Measurements from ENCODE around the gene SDR39U1.
A peak's percentile ranks its signal among the peaks of the same experiment; 100 is the strongest.

The SDR39U1 gene

DNA sequence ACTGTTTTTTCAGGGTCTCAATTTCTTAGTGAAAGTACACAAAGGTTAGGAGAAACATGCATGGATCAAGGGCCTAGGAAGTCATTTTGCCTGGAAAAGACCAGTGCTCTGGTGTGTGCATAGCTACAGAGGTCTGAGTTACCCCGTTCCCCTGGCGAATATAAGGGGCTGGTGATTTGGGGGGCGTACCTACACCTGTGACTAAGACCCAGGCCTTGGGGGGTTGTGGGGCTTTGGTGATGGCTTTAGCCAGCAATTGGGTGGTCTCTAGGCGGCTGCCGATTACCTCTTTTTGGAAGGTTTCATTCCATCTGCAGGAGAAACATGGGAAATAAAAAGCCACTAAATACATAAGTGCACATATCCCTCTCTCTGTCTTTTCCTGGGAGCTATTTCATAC lies 1.1 kb downstream of the SDR39U1 start:
- DNase-seq: no peak

DNA sequence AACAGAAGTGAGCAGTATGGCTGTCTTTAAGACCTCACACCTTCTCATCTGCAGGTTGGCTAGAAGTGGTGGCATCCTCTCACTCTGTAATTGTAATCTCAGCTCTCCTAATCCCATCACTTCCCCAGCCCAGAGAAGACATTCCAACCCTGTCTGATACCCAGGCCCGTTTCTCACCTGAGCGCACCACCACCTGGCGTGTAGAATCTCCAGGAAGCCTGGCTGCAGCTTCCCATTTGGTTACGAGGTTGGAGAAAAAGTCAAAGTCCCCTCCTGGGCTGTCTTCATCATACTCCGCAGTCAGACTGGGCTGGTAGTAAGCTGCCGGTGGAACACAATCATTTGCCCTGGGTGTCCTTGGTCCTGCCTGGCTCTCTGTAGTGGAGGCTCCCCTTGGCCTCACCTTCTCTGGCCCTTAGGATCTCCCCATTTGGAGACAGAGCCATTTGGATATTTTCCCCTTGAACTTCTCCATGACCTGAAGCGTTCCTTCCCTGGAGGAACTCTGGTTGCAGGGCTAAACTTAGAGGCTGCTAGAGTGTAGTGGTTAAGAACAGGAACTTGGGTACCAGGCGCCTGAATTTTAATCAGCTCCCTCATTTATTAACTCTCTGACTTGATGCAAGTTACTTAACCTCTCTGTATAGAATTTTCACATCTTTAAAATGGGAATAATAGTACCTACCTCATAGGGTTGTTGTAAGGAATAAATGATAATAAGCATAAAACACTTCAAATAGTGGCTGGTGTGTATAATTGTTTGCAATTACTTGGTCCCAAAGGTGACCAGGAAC lies 1.8 kb downstream of the SDR39U1 start:
- no peak for DNase-seq

DNA sequence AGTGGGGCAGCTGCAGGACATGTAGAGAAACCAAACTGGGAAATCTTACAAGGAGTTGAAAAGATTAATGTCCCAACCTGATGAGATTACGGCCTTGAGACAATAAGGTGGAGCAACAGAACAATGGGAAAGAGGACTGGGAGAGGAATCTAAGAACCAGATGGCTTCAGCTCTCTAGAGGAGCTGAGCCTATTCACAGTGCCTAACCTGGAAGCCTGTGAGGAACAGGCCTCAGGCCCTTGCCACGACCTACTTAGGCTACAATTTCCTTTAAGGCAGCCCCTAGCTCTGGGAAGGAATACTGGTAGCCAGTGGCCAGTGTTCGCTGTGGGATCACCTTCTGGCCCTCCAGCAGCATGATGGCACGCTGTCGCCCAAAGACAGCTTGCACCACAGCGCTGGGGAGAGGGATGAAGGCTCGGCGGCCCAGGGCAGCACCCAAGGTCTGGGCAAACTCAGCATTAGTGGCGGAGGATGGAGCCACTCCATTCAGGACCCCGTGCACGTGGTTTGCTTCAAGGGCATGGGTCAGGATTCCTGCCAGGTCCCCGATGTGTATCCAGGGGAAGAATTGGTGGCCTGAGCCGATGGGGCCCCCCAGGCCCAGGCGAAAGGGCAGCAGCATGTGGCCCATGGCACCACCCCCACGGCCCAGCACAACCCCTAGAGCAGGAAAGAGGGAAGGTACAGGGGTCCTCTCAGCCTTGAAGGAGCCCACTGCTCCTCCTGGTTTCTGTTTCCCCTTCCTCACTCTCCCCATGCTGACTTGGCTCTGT lies 2.6 kb downstream of the SDR39U1 start:
- no peak for DNase-seq

DNA sequence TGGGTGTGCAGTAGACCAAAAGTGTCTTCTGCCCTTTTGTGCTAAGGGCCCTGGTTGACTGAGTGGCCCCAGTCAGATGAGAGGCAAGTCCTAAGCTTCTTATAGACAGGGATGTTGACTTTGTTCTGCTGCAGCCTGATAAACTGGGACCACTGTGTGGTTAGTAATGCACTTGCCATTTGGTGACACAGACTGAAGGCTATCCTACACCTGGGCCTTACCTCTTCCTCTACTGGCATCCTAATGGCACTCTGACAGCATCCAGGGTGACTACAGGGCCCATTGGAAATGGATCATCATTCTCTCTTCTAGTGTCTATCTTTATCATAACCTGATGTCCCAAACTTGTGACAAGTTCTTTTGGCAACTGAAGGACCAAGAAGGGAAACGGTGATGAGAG lies 3.3 kb downstream of the SDR39U1 start:
- no peak for DNase-seq

DNA sequence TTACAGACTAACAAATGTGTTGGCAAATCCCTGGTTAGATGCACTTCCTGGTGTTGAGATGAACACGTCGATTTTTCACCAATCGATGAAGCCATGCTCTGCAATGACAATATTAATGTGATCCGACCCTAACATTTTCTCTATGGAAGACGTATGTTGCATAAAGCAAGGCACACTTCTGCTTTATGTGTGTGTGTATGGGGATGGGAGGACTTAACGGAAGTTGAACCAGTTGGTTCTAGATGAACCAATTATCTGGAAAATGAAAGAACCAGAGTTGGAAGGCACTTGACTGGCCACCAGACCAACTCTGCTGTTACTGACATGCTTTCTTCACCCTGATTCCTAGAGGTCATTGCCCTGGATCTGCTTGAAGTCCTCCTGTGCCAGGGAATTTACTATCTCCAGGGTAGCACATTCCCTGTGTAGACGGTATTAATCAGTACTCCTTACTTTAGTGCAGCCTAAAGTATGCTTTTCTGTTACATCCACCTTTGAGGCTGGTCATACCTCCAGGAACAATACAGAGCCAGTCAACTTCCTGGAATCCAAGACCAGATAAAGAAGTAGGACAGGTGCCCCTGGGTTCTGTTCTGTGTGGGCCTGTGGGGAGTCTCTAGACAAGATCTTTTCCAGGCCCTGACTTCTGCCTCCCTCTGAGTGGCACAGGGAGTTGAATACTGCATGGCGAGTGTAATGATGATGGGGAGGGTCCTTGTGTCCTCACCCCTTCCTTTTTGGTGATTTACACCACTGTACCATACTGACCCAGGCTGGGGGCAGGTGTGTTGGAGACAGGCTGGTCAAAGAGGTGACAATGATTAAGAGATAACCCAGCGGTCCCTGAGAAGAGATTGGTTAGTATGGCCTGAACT lies 4.1 kb downstream of the SDR39U1 start:
- peak; percentile 56 to 67 for DNase-seq

DNA sequence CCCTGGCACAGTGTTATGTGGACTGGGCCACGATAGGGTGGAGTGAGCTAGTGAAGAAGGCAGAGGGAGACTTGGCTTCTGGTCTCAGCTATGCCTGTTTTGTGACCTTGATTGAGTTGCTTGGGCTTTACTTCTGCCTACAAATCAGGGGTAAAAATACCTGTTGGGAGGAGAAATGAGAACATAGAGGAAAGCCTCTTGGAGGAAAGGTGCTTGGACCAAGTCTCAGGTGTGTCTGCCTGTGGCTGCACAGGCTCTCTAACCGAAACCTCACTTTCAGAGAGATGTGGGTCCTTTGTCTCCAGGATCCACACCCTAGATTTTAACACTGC lies 4.9 kb downstream of the SDR39U1 start:
- no peak for DNase-seq

DNA sequence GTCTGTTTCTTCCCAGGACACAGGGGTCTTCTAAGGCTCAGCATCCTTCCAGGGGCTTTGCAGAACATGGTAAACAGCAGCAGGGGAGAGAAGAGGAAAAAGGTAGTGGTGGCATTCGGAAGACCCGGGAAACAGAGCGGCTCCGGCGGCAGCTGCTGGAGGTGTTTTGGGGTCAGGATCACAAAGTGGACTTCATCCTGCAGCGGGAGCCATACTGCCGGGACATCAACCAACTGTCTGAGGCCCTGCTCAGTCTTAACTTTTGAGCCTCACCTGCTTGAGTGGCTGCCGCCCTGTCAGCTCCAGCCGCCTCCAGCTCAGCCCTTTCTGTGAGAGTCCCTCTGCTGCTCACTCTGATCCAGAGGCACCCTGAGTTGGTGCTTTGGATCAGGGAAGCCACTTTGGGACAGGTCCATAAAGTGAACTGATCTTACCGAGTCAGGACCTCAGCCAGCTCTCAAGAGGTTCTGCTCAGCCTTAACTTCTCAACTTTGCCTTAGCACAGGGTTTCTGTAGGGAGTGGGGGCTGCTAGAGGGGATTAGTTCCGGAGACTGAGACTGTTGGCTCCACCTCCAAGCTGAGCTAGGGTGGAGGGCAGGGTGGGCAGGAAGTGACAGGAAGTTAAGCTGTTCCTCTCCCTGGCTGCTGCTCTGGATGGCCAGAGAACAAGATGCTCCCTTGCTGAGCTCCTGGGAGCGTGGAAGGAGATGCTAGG lies 5.4 kb downstream of the SDR39U1 start:
- DNase-seq: no peak

DNA sequence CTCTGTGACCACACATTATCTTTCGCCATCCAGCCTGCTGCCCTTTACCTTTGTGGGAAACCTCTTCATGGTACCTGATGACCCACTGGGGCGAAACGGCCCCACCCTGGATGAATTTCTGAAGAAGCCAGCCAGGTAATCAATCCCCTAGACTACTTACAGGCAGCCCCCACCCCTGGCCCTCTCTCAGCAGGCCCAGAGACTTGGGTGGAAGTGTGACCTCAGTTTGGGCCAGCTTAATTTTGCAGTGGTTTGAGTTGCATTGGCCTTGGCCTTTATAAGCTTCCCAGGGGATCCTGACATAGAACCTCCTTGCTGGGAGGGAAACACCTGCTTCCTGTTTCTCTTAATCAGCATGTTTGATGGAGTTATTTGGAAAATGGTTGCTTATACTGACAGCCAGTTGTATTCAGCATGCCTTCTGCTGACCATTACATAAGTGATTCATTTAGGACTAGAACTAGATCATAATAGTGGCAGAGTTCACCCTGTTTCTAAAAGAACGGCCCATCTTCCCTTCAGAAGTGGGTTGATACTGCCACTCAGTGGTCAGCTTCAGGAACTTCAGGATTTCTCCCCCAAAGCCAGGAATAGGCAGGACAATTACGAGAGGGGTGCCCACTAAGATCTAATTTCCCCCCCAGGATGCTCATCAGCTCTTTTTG lies 6.1 kb downstream of the SDR39U1 start:
- DNase-seq: peak; percentile 64 to 84

DNA sequence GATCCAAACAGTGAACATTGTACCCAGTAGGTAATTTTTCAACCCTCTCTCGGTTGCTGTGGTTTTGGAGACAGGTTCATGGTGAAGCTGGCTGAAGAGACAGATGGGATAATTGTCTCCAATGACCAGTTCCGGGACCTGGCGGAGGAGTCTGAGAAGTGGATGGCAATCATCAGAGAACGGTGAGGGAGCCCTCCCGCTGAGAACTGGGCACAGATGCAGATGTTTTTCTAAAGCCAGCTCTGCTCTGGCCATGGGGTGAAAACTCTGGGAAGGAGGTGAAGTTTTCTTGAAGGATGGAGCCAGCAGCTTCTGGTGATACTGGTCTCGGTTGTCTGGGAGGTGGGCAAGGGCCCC lies 6.6 kb downstream of the SDR39U1 start:
- no peak for DNase-seq

DNA sequence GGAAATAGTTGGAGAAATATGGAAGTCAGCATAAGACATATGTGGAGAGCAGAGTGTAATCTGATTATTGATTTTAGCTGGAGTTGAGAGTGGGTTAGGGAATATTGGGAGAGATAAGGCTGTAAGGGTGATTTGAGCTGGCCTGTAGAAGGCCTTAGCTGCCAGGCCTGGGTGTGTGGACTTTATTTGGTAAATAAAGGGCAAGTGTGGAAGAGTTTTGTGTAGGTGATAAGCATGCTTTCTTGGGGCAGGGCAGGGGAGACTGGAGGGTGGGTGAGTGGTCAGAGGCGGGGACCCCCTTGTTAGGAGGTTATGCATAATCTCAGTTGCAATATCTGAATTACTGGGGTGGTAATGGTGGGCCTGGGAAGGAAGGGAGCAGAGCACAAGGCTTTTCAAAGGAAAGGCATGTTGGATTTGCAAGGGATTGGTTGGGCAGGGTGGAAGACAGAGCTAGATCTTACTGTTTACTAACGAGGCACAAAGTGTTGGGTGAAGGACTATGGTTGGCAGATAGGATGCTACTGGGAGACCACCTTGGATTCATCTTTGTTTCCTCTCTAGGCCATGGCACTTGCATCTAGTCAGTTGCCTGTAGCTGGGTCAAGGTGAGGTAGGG lies 7.3 kb downstream of the SDR39U1 start:
- DNase-seq: no peak

DNA sequence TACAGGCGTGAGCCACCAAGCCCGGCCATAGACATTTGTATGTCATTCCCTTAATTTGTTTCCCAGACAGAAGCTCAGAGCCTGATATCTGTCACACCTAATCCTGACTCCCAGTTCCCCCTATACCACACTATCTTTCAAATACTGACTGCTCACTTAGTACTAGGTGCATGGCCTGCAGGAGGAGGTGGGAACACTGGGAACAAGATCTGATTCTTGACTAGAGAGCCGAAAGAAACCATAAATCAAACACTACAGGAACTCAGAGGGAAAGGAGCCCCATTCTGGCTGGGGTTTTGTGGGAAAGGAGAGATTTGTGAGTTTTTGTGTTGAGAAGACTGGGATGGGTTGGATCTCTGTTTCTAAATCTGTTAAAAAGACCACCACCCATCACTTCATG lies 7.9 kb downstream of the SDR39U1 start:
- no peak for DNase-seq

DNA sequence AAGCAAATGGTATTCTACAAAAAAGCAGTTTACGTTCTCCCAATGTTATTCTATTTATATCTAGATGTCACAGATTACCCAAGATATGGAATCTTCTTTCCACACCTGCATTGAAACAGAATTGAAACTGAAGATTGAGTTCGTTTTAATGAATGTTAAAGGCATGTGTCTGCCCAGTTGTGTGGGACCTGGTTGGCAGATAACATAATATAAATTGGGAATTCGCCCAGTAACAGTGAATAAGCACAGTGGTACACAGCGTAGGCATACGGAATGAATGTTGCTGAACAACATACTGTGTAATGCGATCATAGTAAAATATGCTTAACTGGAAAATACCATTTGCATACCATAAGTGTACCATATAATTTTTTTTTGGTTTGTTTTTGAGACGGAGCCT lies 8.5 kb downstream of the SDR39U1 start:
- no peak for DNase-seq

DNA sequence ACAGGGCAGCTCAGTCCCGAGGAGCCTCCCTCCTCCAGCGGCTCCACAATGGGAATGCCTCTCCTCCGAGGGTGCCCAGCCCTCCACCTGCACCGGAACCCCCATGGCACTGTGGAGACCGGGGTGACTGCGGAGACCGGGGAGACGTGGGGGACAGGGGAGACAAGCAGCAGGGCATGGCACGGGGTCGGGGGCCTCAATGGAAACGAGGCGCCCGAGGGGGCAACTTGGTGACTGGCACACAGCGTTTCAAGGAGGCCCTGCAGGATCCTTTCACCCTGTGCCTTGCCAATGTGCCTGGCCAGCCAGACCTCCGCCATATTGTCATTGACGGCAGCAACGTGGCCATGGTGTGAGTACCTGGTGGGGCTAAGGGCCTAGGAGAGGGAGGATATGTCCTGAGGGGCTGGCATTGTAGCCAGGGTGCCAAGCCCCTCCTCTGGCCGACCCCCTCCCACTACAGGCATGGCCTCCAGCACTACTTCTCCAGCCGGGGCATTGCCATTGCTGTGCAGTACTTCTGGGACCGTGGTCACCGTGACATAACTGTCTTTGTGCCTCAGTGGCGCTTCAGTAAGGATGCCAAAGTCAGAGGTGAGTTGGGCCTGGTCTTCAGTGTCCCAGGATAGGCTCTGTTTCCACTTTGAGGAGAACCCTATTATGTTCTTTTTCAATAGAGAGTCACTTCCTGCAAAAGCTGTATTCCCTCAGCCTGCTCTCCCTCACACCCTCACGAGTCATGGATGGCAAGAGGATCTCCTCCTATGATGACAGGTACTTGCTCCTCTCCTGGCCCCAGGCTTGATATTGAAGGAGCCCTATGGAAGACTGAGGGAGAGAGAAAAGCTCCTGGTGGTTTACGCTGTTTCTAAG lies 10.1 kb downstream of the SDR39U1 start:
- DNase-seq: no peak

DNA sequence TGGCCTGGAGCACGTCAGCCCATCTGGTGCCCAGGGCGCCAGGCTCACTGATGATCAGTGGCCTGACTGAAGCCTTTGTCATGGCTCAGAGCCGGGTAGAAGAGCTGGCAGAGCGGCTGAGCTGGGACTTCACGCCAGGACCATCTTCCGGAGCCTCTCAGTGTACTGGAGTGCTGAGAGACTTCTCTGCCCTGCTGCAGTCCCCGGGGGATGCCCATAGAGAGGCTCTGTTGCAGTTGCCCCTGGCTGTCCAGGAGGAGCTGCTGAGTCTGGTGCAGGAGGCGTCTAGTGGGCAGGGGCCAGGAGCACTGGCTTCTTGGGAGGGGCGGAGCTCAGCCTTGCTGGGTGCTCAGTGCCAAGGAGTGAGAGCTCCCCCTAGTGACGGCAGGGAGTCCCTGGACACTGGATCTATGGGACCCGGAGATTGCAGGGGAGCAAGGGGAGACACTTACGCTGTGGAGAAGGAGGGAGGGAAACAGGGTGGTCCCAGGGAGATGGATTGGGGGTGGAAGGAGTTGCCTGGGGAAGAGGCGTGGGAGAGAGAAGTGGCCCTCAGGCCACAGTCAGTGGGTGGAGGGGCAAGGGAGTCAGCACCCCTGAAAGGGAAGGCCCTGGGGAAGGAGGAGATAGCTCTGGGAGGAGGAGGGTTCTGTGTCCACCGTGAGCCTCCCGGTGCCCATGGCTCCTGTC lies 10.9 kb downstream of the SDR39U1 start:
- DNase-seq: peak; percentile 84 to 93

DNA sequence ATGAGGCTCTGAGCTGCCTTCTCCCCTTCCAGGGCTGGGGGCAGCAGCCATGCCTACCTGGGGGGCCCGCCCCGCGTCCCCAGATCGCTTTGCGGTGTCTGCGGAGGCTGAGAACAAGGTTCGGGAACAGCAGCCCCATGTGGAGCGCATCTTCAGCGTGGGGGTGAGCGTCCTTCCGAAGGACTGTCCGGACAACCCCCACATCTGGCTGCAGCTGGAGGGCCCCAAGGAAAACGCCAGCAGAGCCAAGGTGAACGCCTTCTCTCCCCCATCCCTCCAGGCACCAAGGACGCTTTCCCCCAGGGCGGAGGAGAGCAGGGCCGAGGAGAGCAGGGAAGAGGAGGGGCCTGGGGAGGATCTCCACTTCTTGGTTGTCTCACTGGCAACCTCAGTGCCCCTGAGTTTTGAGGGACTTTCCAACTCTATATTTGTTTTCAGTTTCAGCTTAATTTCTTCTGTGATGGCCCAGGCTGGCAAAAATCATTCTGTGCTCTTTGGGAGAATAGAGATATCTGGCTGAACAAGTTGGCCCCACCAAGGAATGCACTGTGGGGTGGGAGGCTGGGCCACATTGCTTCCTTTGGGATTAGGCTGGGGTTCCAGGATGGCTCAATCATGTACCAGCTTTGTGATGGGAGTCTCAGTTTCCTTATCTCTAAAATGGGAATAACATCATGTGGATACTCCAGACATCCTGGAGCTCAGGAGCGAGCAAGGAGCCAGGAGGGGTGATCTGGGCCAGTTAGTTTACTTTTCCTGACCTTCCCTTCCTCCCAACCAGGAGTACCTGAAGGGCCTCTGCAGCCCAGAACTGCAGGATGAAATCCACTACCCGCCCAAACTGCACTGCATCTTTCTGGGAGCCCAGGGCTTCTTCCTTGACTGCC lies 11.7 kb downstream of the SDR39U1 start:
- peak; percentile 66 to 70 for DNase-seq

DNA sequence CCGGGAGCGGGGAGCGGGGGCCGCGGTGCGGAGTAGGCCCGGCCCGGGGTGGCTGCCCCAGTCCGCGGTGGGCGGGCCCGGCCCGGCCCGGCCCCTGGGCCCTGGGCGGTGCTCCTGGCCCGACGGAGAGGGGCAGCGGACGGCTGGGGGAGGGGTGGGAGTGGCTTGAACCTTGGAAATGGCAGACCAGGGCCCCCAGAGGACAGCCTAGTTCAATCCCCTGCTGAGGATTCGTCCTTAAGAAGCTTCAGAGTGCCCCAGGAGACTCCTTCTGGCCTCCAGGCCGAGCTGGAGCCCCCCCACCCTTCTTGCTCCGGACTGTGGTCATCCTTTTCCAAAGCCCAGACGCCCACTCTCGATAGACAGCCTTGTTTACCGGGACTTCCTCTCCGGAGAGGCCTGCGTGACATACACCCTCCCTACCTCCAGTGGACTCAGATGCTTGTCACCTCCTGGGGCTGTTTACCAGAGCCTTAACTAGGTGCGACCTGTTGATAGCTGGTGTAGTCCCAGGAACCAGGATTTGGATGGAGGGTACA lies 12.4 kb downstream of the SDR39U1 start:
- DNase-seq: peak; percentile 63 to 79

DNA sequence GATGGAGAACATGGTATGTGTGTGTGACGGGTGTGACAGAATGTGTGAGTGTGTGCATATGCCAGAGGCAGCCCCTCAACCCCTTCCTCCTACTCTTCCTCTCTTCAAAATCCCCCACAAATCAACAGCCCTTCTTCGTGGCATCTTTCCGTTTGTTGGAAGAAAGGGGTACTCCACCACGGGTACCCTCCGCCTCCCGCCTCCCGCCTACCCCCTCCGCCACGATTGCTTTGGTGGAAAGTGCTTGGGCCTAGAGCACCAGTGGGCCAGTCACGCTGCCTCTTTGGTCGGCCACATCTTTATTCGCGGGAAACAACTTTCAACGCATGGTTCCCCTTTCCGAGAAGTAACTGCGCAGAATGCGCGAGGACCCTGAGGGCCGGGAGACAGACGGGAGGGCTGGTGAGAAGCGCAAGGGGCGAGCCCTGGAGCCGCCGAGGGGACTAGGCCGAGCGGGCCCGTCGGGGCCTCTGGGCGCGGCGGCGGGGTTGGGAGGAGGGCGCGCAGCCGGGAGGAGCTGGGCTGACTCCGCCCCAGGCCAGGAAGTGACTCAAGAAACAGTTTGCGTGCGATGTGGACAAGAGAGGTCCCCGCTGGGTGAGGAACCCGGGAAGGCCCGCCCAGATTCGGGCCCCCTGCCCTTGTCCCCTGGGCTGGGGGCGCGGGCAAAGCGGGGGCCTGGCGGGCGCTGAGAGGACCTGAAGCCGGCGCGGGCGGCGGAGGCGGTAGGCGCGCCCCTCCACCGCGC lies 13.0 kb downstream of the SDR39U1 start, which contains the start of the genes CBLN3 and KHNYN:
Gene CBLN3 (minus strand): TSS at position 274 of the 748 bp plus-strand sequence. CDS start 614 bp downstream, outside the sequence.
Gene KHNYN (plus strand): TSS at position 560 of the 748 bp plus-strand sequence. CDS start 777 bp downstream, outside the sequence.
- DNase-seq: peak; percentile 82 to 83
